Smooth muscle cell (in vitro differentiated cells): ENCODE measurements around the gene E4F1. TPM values are rescaled to one million over a fixed set of nuclear protein-coding genes. Genes with fewer than 3 reads are reported as not detected.

Experiments
- DNase-seq: peaks from one replicate; lab custom pipeline; 2025; ENCODE audit not compliant: unreplicated experiment; lab: John Stamatoyannopoulos, UW
- H2AFZ ChIP-seq: fragments of 200-600 bp; sonication (generic); 2 replicates; pipeline ENCODE4 v1.6.0; 2016; ENCODE audit warnings: antibody characterized with exemption, low read depth, mild to moderate bottlenecking
- H3F3A ChIP-seq: fragments of 200-600 bp; sonication (generic); 2 replicates; pipeline ENCODE4 v1.6.0; 2017; ENCODE audit warnings: antibody characterized with exemption, low read depth
- H3K27ac ChIP-seq: fragments of 200-600 bp; sonication (generic); 2 replicates; pipeline ENCODE4 v1.5.1; 2016; ENCODE audit warnings: low read depth, mild to moderate bottlenecking
- H3K27me3 ChIP-seq: fragments of 200-600 bp; sonication (generic); 2 replicates; pipeline ENCODE4 v1.6.1; 2016; ENCODE audit warnings: low read depth, mild to moderate bottlenecking
- H3K36me3 ChIP-seq: fragments of 200-600 bp; sonication (generic); 2 replicates; pipeline ENCODE4 v1.5.1; 2016; ENCODE audit warnings: low read depth
- H3K4me1 ChIP-seq: fragments of 200-600 bp; sonication (generic); 2 replicates; pipeline ENCODE4 v1.5.1; 2016; ENCODE audit warnings: low read depth
- H3K4me2 ChIP-seq: fragments of 200-600 bp; sonication (generic); 2 replicates; pipeline ENCODE4 v1.6.0; 2016; ENCODE audit warnings: mild to moderate bottlenecking
- H3K4me3 ChIP-seq: fragments of 200-600 bp; sonication (generic); 2 replicates; pipeline ENCODE4 v1.5.1; 2016; ENCODE audit warnings: mild to moderate bottlenecking
- H3K79me2 ChIP-seq: fragments of 200-600 bp; sonication (generic); 2 replicates; pipeline ENCODE4 v1.6.0; 2016; ENCODE audit warnings: low read depth, mild to moderate bottlenecking
- H3K9ac ChIP-seq: fragments of 200-600 bp; sonication (generic); 2 replicates; pipeline ENCODE4 v1.6.0; 2016; ENCODE audit warnings: low read depth
- H3K9me3 ChIP-seq: fragments of 200-600 bp; sonication (generic); replicated peaks from 2 replicates; pipeline ENCODE4 v1.5.1; 2016; ENCODE audit warnings: low read depth
- H4K20me1 ChIP-seq: fragments of 200-600 bp; sonication (generic); 2 replicates; pipeline ENCODE4 v1.6.0; 2016; ENCODE audit warnings: low read depth
- WGBS: methylation state at CpG from one replicate; pipeline ENCODE4 v1.1.7; 2016; ENCODE audit warnings: low lambda C conversion rate; 5-methylcytosine and 5-hydroxymethylcytosine counted together
- polyA plus RNA-seq: library from polyadenylated mRNA; unstranded; fragments of >200 nt; fragmentation: Nextera tagmentation; extraction: Ambion mirVana; gene quantifications from 2 replicates; pipeline ENCODE4 v1.2.1, GENCODE V29; 2016
- total RNA-seq: library from RNA; depleted of rRNA; stranded (reverse); fragments of >200 nt; gene quantifications from 2 replicates; pipeline ENCODE4 v1.2.3, GENCODE V29; 2014
- TF ChIP-seq, protein P1 (sequence below): fragments of 200-600 bp; sonication (generic); IDR thresholded peaks from 2 replicates; pipeline ENCODE4 v1.5.1; 2017; ENCODE audit warnings: borderline replicate concordance, mild to moderate bottlenecking, antibody characterized with exemption; ENCODE audit not compliant: insufficient read depth, poor library complexity, severe bottlenecking

E4F1 gene
- total and polyA plus RNA-seq, 2 experiments from 2014 or later, result 12.1 to 22.4 TPM

DNA sequence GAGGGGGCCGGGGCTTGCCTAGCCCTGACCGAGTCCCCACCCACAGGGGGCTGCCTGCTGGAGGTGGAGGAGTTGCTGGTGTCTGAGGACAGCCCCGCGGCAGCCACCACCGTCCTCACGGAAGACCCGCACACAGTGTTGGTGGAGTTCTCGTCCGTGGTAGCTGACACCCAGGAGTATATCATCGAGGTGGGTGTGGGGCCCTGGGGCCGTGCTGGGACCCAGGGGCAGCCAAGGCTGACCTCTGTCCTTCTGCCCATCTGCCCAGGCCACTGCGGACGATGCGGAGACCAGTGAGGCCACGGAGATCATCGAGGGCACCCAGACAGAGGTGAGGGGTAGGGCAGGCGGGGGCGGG is 11.4 kb downstream of the E4F1 start:
- DNase-seq, result no peak
- H3K36me3 ChIP-seq, result no peaks in the 10 kb centered on the region
- H3F3A ChIP-seq, result peaks cover 6% of the 10 kb centered on the region
- H2AFZ ChIP-seq, result no peak overlapping the region
- H3K9me3 ChIP-seq, result no peaks in the 10 kb centered on the region
- no peaks in the 10 kb centered on the region for H3K79me2 ChIP-seq
- no peak overlapping the region for H3K4me3 ChIP-seq
- H4K20me1 ChIP-seq, result peaks cover 57% of the 10 kb centered on the region
- TF ChIP-seq, protein P1, sequence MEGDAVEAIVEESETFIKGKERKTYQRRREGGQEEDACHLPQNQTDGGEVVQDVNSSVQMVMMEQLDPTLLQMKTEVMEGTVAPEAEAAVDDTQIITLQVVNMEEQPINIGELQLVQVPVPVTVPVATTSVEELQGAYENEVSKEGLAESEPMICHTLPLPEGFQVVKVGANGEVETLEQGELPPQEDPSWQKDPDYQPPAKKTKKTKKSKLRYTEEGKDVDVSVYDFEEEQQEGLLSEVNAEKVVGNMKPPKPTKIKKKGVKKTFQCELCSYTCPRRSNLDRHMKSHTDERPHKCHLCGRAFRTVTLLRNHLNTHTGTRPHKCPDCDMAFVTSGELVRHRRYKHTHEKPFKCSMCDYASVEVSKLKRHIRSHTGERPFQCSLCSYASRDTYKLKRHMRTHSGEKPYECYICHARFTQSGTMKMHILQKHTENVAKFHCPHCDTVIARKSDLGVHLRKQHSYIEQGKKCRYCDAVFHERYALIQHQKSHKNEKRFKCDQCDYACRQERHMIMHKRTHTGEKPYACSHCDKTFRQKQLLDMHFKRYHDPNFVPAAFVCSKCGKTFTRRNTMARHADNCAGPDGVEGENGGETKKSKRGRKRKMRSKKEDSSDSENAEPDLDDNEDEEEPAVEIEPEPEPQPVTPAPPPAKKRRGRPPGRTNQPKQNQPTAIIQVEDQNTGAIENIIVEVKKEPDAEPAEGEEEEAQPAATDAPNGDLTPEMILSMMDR, result no peak
- H3K9ac ChIP-seq, result no peak overlapping the region
- H3K27ac ChIP-seq, result no peak overlapping the region
- WGBS, result over 99% methylated on average over 14 of the region's 18 CpGs
- no peak overlapping the region for H3K4me2 ChIP-seq
- peaks cover 23% of the 10 kb centered on the region for H3K27me3 ChIP-seq
- peaks cover 17% of the 10 kb centered on the region for H3K4me1 ChIP-seq

DNA sequence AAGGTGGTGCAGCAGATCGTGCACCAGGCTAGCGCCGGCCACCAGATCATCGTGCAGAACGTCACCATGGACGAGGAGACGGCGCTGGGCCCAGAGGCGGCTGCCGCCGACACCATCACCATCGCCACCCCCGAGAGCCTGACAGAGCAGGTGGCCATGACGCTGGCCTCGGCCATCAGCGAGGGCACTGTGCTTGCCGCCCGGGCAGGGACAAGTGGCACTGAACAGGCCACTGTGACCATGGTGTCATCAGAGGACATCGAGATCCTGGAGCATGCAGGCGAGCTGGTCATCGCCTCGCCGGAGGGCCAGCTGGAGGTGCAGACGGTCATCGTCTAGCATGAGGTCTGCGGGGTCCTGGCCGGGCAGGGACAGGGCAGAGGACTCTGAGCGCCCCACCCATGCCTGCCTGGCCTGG is 11.9 kb downstream of the E4F1 start:
- TF ChIP-seq, protein P1, result no peak
- no peak overlapping the region for H3K4me2 ChIP-seq
- no peak for DNase-seq

DNA sequence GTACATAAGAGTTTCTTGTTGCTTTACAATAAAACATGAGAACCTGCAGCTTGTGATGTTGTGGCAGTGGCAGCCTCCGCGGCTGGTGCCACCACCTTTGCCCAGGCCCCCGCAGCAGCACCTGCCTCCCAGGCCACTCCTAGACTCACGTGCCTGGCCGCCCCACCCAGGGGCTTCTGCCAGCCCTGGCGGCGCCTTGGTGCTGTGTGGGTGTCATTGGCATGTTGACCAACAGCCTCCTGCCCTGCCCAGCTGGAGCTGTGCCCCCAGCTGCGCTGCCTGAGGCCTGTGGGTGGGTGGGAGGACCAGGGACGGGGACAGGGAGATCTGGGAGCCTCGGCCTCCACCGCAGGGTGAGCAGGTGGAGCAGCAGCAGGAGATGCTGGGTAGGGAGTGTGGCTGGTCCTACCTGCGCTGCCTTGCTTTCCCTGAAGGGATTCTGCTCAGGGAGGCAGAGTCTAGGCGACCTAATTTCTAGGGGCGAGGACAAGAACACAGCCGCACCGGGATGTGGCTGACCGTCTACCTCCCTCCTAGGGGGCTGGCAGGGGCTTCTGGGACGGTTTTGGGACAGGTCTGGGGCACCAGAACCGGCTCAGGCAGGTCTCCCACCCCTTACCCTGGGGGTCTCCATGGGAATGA is 12.4 kb downstream of the E4F1 start:
- WGBS, result 83% methylated on average over 19 of the region's 19 CpGs
- Histone ChIP-seq H3K36me3 (no peaks in the 10 kb centered on the region), H3K4me2 (peak overlapping the region; percentile 93), H3K9ac (no peak overlapping the region), H2AFZ (no peak overlapping the region), H3K4me1 (peaks cover 17% of the 10 kb centered on the region), H3K79me2 (no peaks in the 10 kb centered on the region), H3K27me3 (peaks cover 23% of the 10 kb centered on the region), H3K9me3 (no peaks in the 10 kb centered on the region), H3K27ac (no peak overlapping the region), H3F3A (peaks cover 7% of the 10 kb centered on the region), H3K4me3 (no peak overlapping the region), H4K20me1 (peaks cover 48% of the 10 kb centered on the region)
- DNase-seq, result no peak
- TF ChIP-seq, protein P1, result no peak

More for the DNA sequence above, 11.9 kb downstream of the E4F1 start:
- Histone ChIP-seq H3K9ac (no peak overlapping the region), H3K4me3 (no peak overlapping the region), H3K4me1 (peaks cover 17% of the 10 kb centered on the region), H3K9me3 (no peaks in the 10 kb centered on the region), H4K20me1 (peaks cover 53% of the 10 kb centered on the region), H3K79me2 (no peaks in the 10 kb centered on the region), H3F3A (peaks cover 7% of the 10 kb centered on the region), H3K27me3 (peaks cover 23% of the 10 kb centered on the region), H3K27ac (no peak overlapping the region), H3K36me3 (no peaks in the 10 kb centered on the region), H2AFZ (no peak overlapping the region)
- 98% methylated on average over 28 of the region's 28 CpGs for WGBS
